GM12878 (cell line): Measurements from ENCODE around the gene TRIM28. TPM values are rescaled to one million over a fixed set of nuclear protein-coding genes. Genes with fewer than 3 reads are reported as not detected.

Experiments used
- ATAC-seq: fragments of 200-7000 bp; cut with Tn5 transposase; 3 replicates; pipeline ENCODE4 v1.9.1; 2020; ENCODE audit warnings: mild to moderate bottlenecking, moderate library complexity
- BruUV-seq: library from RNA; stranded (reverse); fragments of 400-500 nt; replicated peaks from 2 replicates; lab custom pipeline; 2021; lab: Mats Ljungman, UMichigan
- CTCF ChIA-PET: fragments of 300-600 bp; sonication (Branson Sonifier 250); formaldehyde crosslinking; extraction: SDS; loops from one replicate; lab custom pipeline; 2021; ENCODE audit warnings: inconsistent platforms; lab: Yijun Ruan, JAX
- POLR2A ChIA-PET: fragments of 350-600 bp; formaldehyde crosslinking; extraction: SDS; loops from one replicate; lab custom pipeline; 2021; ENCODE audit warnings: inconsistent platforms; lab: Charles Lee
- RAD21 ChIA-PET: fragments of 300-600 bp; sonication (Branson Sonifier 250); formaldehyde crosslinking; loops from one replicate; lab custom pipeline; 2023; ENCODE audit warnings: antibody characterized with exemption; ENCODE audit not compliant: unreplicated experiment; lab: Charles Lee
- SMC1A ChIA-PET: fragments of 300-600 bp; sonication (Branson Sonifier 250); formaldehyde crosslinking; loops from one replicate; lab custom pipeline; 2023; ENCODE audit not compliant: unreplicated experiment, uncharacterized antibody; lab: Charles Lee
- DNase-seq: peaks from one replicate; pipeline ENCODE4 v3.0.0-alpha.2; 2011; ENCODE audit warnings: low read depth, low spot score
- FAIRE-seq: peaks from 3 replicates; lab custom pipeline; 2011; peaks lifted over from hg19 to GRCh38; lab: Jason Lieb, UNC
- H2AFZ ChIP-seq: 2 replicates; pipeline ENCODE4 v1.6.0; 2011; ENCODE audit warnings: low read depth, low read length, control low read depth; ENCODE audit not compliant: control insufficient read depth
- H3K27ac ChIP-seq: 2 replicates; pipeline ENCODE4 v1.5.1; 2011; ENCODE audit warnings: control low read depth; ENCODE audit not compliant: control insufficient read depth, insufficient read depth
- H3K27me3 ChIP-seq, 2 experiments: replicated peaks in 1 of 2; 2 replicates each; pipeline versions ENCODE4 v1.6.0 to v1.6.1; 2011; ENCODE audit warnings: low read length in 1 of 2; ENCODE audit not compliant: control insufficient read depth in 2 of 2, insufficient read depth in 2 of 2
- H3K36me3 ChIP-seq, 2 experiments: 2 replicates each; pipeline ENCODE4 v1.5.1; 2011; ENCODE audit warnings: low read length in 1 of 2; ENCODE audit not compliant: control insufficient read depth in 2 of 2, insufficient read depth in 2 of 2
- H3K4me1 ChIP-seq: 2 replicates; pipeline ENCODE4 v1.6.1; 2011; ENCODE audit warnings: mild to moderate bottlenecking, low read length, moderate library complexity, mixed read lengths; ENCODE audit not compliant: control insufficient read depth, insufficient read depth
- H3K4me2 ChIP-seq: 2 replicates; pipeline ENCODE4 v1.6.0; 2011; ENCODE audit warnings: control low read depth; ENCODE audit not compliant: control insufficient read depth, insufficient read depth
- H3K4me3 ChIP-seq: fragments of 200-600 bp; sonication (generic); 2 replicates; pipeline ENCODE4 v1.5.1; 2016
- H3K79me2 ChIP-seq: 2 replicates; pipeline ENCODE4 v1.6.0; 2011; ENCODE audit warnings: low read length; ENCODE audit not compliant: control insufficient read depth, insufficient read depth
- H3K9ac ChIP-seq: 2 replicates; pipeline ENCODE4 v1.8.0; 2011; ENCODE audit warnings: low read length, control low read depth, mixed read lengths; ENCODE audit not compliant: control insufficient read depth, insufficient read depth
- H3K9me3 ChIP-seq: replicated peaks from 3 replicates; pipeline ENCODE4 v1.5.1; 2011; ENCODE audit warnings: mild to moderate bottlenecking, low read length; ENCODE audit not compliant: control insufficient read depth, insufficient read depth
- H4K20me1 ChIP-seq: 2 replicates; pipeline ENCODE4 v1.6.0; 2011; ENCODE audit not compliant: control insufficient read depth, insufficient read depth
- BRCA1 ChIP-seq: IDR thresholded peaks from 2 replicates; pipeline ENCODE4 v1.6.1; 2011; ENCODE audit warnings: low read depth, low read length, improper control_type of control experiment
- RAD21 ChIP-seq: IDR thresholded peaks from 2 replicates; pipeline ENCODE4 v1.6.1; 2011; ENCODE audit warnings: mild to moderate bottlenecking, low read depth, low read length, moderate library complexity; ENCODE audit not compliant: insufficient read depth
- RB1 ChIP-seq: fragments of 450-650 bp; formaldehyde crosslinking; IDR thresholded peaks from 2 replicates; pipeline ENCODE4 v1.6.1; 2017; ENCODE audit warnings: mild to moderate bottlenecking, borderline replicate concordance
- SRF ChIP-seq, 2 experiments: IDR thresholded peaks; 2 replicates each; pipeline ENCODE4 v1.6.1; 2011; ENCODE audit warnings: low read depth in 2 of 2, low read length in 2 of 2, mild to moderate bottlenecking in 1 of 2, moderate library complexity in 1 of 2
- YY1 ChIP-seq: IDR thresholded peaks from 2 replicates; pipeline ENCODE4 v1.6.1; 2011; ENCODE audit warnings: low read depth, mild to moderate bottlenecking, low read length
- ZNF24 ChIP-seq: fragments of 450-650 bp; IDR thresholded peaks from 2 replicates; pipeline ENCODE4 v1.6.1; 2017; ENCODE audit warnings: antibody characterized with exemption, mild to moderate bottlenecking
- ZSCAN29 ChIP-seq: fragments of 450-650 bp; IDR thresholded peaks from 2 replicates; pipeline ENCODE4 v1.6.1; 2017; ENCODE audit warnings: mild to moderate bottlenecking, moderate library complexity
- WGBS: methylation state at CpG from one replicate; pipeline ENCODE4 v1.1.6; 2016; ENCODE audit warnings: low lambda C conversion rate; ENCODE audit not compliant: insufficient replicate concordance, insufficient coverage; ENCODE audit errors: missing lambda C conversion rate; 5-methylcytosine and 5-hydroxymethylcytosine counted together
- in situ Hi-C: fragments of 300-500 bp; cut with MboI; formaldehyde crosslinking; loops from 9 replicates; pipeline ENCODE4 v1.14.3; 2018; ENCODE audit warnings: mixed read lengths
- intact Hi-C: fragments of 100-400 bp; cut with micrococcal nuclease; formaldehyde crosslinking; loops from one replicate; pipeline ENCODE4 v1.14.2; 2022; ENCODE audit not compliant: unreplicated experiment
- polyA plus RNA-seq, 11 experiments: library from polyadenylated mRNA; depleted of rRNA in 4 of 11; unstranded in 6 of 11; stranded (reverse) in 5 of 11; fragments of >200 nt; fragmentation: Nextera tagmentation in 4 of 11; fragmentation: Illumina TruSeq in 1 of 11; extraction: Ambion mirVana in 4 of 11; extraction: Trizol in 1 of 11; gene quantifications; 1 replicate in 1 of 11; 2 replicates in 10 of 11; pipeline versions ENCODE4 v1.2.1 to v1.2.3, GENCODE V29; 2011 to 2016; ENCODE audit warnings: inconsistent platforms in 2 of 11, missing spikeins in 2 of 11, low read depth in 1 of 11
- total RNA-seq, 4 experiments: library from RNA; depleted of rRNA in 3 of 4; stranded (reverse); fragments of >200 nt in 3 of 4; fragmentation: Illumina TruSeq in 1 of 4; extraction: Trizol in 1 of 4; gene quantifications; 2 replicates each; pipeline versions ENCODE4 v1.2.1 to v1.2.3, GENCODE V29; 2013 to 2021
- TF ChIP-seq, protein P1 (sequence below): IDR thresholded peaks from 2 replicates; pipeline ENCODE4 v1.6.1; 2012; ENCODE audit warnings: low read depth, low read length, improper control_type of control experiment
- TF ChIP-seq, protein P2 (sequence below), 3 experiments: IDR thresholded peaks in 2 of 3; conservative IDR thresholded peaks in 1 of 3; 2 replicates each; pipeline ENCODE4 v1.5.1; 2011; ENCODE audit warnings: low read depth in 3 of 3, low read length in 3 of 3, mild to moderate bottlenecking in 3 of 3, control low read depth in 2 of 3, moderate library complexity in 2 of 3, inconsistent platforms in 1 of 3, mixed read lengths in 1 of 3; ENCODE audit not compliant: control insufficient read depth in 2 of 3, insufficient read depth in 1 of 3; ENCODE audit errors: extremely low read depth in 1 of 3
- TF ChIP-seq, protein P3 (sequence below): fragments of 450-650 bp; IDR thresholded peaks from 2 replicates; pipeline ENCODE4 v1.6.1; 2017; ENCODE audit warnings: mild to moderate bottlenecking, moderate library complexity

TRIM28 gene
- total and polyA plus RNA-seq, 10 of the 15 experiments (the other 5 are each of a cell fraction or from before 2014, with no cell fraction given): 5.0 to 650 (median 296) TPM

DNA sequence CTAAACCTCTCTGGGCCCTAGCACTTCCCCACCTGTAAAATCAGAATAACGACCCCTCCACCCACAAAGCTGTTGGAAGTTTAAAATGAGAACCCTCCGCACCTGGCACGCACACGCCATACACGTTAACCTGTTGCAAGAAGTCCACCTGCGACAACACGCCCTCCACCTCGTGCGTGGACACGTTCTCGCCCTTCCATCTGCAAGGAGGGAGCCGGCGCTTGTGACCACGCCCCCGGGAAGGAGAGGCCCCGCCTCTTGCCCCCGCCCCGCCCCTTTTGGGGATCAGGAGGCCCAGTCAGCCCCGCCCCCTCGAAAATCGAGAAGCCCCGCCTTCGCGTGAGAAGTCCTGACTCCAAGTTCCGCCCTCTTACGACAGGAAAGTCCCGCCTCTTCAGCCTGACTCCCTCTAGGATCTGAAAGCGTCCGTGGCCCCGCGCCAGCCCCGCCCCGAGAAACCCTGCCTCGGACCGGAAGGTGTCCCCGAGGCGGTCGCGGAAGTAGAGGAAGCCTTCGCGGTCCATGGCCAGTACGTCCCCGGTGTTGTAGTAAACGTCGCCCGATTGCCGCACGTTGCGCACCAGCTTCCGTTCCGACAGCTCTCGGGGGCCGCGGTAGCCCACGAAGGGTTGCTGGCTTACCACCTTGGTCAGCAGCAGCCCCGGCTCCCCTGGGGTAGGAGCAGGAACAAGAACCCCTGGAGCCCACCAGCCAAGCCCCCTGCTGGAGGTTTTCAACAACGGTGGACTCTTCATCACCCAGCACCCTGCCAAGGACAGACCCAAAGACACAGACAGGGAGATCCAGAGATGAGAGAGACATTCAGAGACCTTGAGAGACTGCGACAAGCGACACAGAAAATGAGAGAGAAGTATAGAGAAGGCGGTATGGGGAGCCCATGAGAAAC lies 44.6 kb upstream of the TRIM28 start:
- FAIRE-seq: peak; percentile 95
- peak overlapping the region; percentile 80 for H3K4me3 ChIP-seq
- ChIA-PET RAD21 (interaction anchor here (0.8 to 1.6 kb wide), 3 partner anchors 10 to 137 kb away, joined by 3 to 5 read pairs (median 4); partner anchors contain the start of gene ZNF497), POLR2A (interaction anchor here (0.7 to 1.9 kb wide), 4 partner anchors 11 to 999 kb away, joined by 3 to 9 read pairs (median 5); partner anchors contain the start of genes ZNF497 and ZNF773), SMC1A (interaction anchor here (1.0 to 2.6 kb wide), 3 partner anchors 10 to 19 kb away, joined by 3 to 16 read pairs (median 3); partner anchors contain the start of gene SLC27A5), CTCF (interaction anchor here (2.3 to 4.2 kb wide), 3 partner anchors 10 to 20 kb away, joined by 10 to 24 read pairs (median 12); partner anchors contain the start of gene ZBTB45)
- in situ Hi-C loops: no loop called here
- no peaks in the 10 kb centered on the region; the same call in 2 of the 3 replicates for H3K9me3 ChIP-seq
- peak overlapping the region; percentile 98 for H2AFZ ChIP-seq
- peak overlapping the region; percentile 87 for H3K27ac ChIP-seq
- intact Hi-C loops: no loop called here
- TSS peak; percentile 96 for BruUV-seq
- peak; percentile 99 for ATAC-seq
- peaks cover 11% of the 10 kb centered on the region for H3K4me1 ChIP-seq
- H3K4me2 ChIP-seq: peak overlapping the region; percentile 84
- no peaks in the 10 kb centered on the region for H3K36me3 ChIP-seq
- no peaks in the 10 kb centered on the region for H3K27me3 ChIP-seq
- peaks cover 11% of the 10 kb centered on the region for H3K79me2 ChIP-seq
- H3K9ac ChIP-seq: peak overlapping the region; percentile 84
- peak; percentile 89 for DNase-seq
- no peaks in the 10 kb centered on the region for H4K20me1 ChIP-seq
- WGBS: 4% methylated on average over 46 of the region's 60 CpGs
- TF ChIP-seq, protein P1, sequence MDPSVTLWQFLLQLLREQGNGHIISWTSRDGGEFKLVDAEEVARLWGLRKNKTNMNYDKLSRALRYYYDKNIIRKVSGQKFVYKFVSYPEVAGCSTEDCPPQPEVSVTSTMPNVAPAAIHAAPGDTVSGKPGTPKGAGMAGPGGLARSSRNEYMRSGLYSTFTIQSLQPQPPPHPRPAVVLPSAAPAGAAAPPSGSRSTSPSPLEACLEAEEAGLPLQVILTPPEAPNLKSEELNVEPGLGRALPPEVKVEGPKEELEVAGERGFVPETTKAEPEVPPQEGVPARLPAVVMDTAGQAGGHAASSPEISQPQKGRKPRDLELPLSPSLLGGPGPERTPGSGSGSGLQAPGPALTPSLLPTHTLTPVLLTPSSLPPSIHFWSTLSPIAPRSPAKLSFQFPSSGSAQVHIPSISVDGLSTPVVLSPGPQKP: peak; percentile 83
- TF ChIP-seq BRCA1 (no peak), RAD21 (0 out of 2 replicates have a peak, but pooled peaks have one; percentile 16), ZSCAN29 (peak; percentile 67; the same call in 1 of the 2 replicates), SRF (IDR thresholded peaks at IDR 0.05; ENCODE audit: low read depth in 2 of 2, low read length in 2 of 2) (peak; percentile 60 to 84; a peak in 3 of 4 replicates), YY1 (peak; percentile 89), RB1 (peak; percentile 94; the same call in 1 of the 2 replicates), ZNF24 (peak; percentile 28; the same call in 1 of the 2 replicates)
- TF ChIP-seq, protein P2, sequence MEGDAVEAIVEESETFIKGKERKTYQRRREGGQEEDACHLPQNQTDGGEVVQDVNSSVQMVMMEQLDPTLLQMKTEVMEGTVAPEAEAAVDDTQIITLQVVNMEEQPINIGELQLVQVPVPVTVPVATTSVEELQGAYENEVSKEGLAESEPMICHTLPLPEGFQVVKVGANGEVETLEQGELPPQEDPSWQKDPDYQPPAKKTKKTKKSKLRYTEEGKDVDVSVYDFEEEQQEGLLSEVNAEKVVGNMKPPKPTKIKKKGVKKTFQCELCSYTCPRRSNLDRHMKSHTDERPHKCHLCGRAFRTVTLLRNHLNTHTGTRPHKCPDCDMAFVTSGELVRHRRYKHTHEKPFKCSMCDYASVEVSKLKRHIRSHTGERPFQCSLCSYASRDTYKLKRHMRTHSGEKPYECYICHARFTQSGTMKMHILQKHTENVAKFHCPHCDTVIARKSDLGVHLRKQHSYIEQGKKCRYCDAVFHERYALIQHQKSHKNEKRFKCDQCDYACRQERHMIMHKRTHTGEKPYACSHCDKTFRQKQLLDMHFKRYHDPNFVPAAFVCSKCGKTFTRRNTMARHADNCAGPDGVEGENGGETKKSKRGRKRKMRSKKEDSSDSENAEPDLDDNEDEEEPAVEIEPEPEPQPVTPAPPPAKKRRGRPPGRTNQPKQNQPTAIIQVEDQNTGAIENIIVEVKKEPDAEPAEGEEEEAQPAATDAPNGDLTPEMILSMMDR (IDR thresholded peaks at IDR 0.05 in 2 of 3, conservative IDR thresholded peaks at IDR 0.05 in 1 of 3; ENCODE audit: control insufficient read depth in 2 of 3, extremely low read depth in 1 of 3, insufficient read depth in 1 of 3, low read depth in 3 of 3, low read length in 3 of 3): peak in 1 of 3 experiments; percentile 34; a peak in 2 of 6 replicates
- TF ChIP-seq, protein P3, sequence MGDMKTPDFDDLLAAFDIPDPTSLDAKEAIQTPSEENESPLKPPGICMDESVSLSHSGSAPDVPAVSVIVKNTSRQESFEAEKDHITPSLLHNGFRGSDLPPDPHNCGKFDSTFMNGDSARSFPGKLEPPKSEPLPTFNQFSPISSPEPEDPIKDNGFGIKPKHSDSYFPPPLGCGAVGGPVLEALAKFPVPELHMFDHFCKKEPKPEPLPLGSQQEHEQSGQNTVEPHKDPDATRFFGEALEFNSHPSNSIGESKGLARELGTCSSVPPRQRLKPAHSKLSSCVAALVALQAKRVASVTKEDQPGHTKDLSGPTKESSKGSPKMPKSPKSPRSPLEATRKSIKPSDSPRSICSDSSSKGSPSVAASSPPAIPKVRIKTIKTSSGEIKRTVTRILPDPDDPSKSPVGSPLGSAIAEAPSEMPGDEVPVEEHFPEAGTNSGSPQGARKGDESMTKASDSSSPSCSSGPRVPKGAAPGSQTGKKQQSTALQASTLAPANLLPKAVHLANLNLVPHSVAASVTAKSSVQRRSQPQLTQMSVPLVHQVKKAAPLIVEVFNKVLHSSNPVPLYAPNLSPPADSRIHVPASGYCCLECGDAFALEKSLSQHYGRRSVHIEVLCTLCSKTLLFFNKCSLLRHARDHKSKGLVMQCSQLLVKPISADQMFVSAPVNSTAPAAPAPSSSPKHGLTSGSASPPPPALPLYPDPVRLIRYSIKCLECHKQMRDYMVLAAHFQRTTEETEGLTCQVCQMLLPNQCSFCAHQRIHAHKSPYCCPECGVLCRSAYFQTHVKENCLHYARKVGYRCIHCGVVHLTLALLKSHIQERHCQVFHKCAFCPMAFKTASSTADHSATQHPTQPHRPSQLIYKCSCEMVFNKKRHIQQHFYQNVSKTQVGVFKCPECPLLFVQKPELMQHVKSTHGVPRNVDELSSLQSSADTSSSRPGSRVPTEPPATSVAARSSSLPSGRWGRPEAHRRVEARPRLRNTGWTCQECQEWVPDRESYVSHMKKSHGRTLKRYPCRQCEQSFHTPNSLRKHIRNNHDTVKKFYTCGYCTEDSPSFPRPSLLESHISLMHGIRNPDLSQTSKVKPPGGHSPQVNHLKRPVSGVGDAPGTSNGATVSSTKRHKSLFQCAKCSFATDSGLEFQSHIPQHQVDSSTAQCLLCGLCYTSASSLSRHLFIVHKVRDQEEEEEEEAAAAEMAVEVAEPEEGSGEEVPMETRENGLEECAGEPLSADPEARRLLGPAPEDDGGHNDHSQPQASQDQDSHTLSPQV: no peak
